Endodermal cell (in vitro differentiated cells): ENCODE data around the gene CALML6. TPM values are rescaled to one million over a fixed set of nuclear protein-coding genes. Genes with fewer than 3 reads are reported as not detected.

Experiments
- DNase-seq: peaks from one replicate; pipeline ENCODE4 v3.0.0-alpha.2; 2017
- H3K27ac ChIP-seq: 2 replicates; pipeline ENCODE4 v1.5.1; 2013; ENCODE audit warnings: mild to moderate bottlenecking, low read depth, low read length, moderate library complexity
- H3K27me3 ChIP-seq: 2 replicates; pipeline ENCODE4 v1.6.1; 2013; ENCODE audit warnings: mild to moderate bottlenecking, low read length, moderate library complexity; ENCODE audit not compliant: insufficient read depth, control insufficient read depth, poor library complexity, severe bottlenecking
- H3K36me3 ChIP-seq: 2 replicates; pipeline ENCODE4 v1.7.0; 2013; ENCODE audit warnings: mild to moderate bottlenecking, low read length, moderate library complexity; ENCODE audit not compliant: control insufficient read depth, insufficient read depth
- H3K4me1 ChIP-seq: one replicate; pipeline ENCODE4 v1.7.0; 2013; ENCODE audit warnings: low read length; ENCODE audit not compliant: control insufficient read depth, insufficient read depth
- H3K4me3 ChIP-seq: 2 replicates; pipeline ENCODE4 v1.5.1; 2013; ENCODE audit warnings: mild to moderate bottlenecking, low read length, moderate library complexity
- H3K9ac ChIP-seq: 2 replicates; pipeline ENCODE4 v1.6.1; 2013; ENCODE audit warnings: mild to moderate bottlenecking, low read length, moderate library complexity; ENCODE audit not compliant: poor library complexity, severe bottlenecking; ENCODE audit errors: extremely low read depth
- H3K9me3 ChIP-seq: 2 replicates; pipeline ENCODE4 v1.6.1; 2013; ENCODE audit warnings: mild to moderate bottlenecking, low read length, moderate library complexity; ENCODE audit not compliant: control insufficient read depth
- H3K27ac Mint-ChIP-seq: 2 replicates; pipeline ENCODE4 v1.8.0; 2020; ENCODE audit warnings: mixed read lengths
- H3K27me3 Mint-ChIP-seq: 2 replicates; pipeline ENCODE4 v1.8.0; 2021; ENCODE audit warnings: mild to moderate bottlenecking, mixed read lengths; ENCODE audit not compliant: insufficient read depth
- H3K36me3 Mint-ChIP-seq: 2 replicates; pipeline ENCODE4 v1.8.0; 2020; ENCODE audit warnings: low read depth, mixed read lengths
- H3K4me1 Mint-ChIP-seq: 2 replicates; pipeline ENCODE4 v1.8.0; 2020; ENCODE audit warnings: mixed read lengths
- H3K4me3 Mint-ChIP-seq: 2 replicates; pipeline ENCODE4 v1.8.0; 2020; ENCODE audit warnings: mild to moderate bottlenecking, moderate library complexity, mixed read lengths
- H3K9me3 Mint-ChIP-seq: 2 replicates; pipeline ENCODE4 v1.8.0; 2020; ENCODE audit warnings: mild to moderate bottlenecking, mixed read lengths
- WGBS, 2 experiments: methylation state at CpG; one replicate each; pipeline versions ENCODE4 v1.1.5 to v1.1.7; 2013; ENCODE audit warnings: missing lambda C conversion rate in 2 of 2, mixed read lengths in 1 of 2; ENCODE audit not compliant: insufficient coverage in 1 of 2, insufficient read length in 1 of 2; 5-methylcytosine and 5-hydroxymethylcytosine counted together
- total RNA-seq, 2 donors: library from RNA; stranded (reverse); fragmentation: NEBNext Ultra II Directional in 1 of 2; extraction: Animal tissue kit (Norgen Biotek cat#: 25700) in 1 of 2; gene quantifications; 2 replicates in 1 of 2; 3 replicates in 1 of 2; pipeline ENCODE4 v1.2.1, GENCODE V29; 2021
- TF ChIP-seq, protein P1 (sequence below): fragments of 200-600 bp; sonication (generic); conservative IDR thresholded peaks from 2 replicates; pipeline ENCODE4 v1.5.0; 2021; ENCODE audit warnings: antibody characterized with exemption, mild to moderate bottlenecking

Gene CALML6
- total RNA-seq, 2 donors from 2014 or later: 0.89 to 1.4 TPM

DNA sequence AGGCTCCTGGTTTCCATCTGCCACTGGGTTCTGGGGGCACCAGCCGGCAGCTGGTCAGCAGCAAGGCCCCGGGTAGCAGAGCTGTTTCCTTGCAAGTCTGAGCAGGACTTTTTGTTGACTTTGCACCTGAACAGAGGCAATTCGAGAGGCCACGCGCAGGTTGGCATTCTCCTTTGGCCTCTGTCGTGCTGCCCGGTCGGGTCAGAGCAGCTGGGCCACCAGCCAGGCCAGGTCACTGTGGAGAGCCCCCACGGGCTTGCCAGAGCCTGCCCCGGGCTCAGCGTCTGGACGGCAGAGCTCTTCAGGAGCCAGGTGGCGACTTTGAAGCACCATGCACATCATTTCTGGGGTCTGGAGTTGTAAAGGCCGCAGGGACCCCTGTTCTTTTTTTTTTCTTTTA lies 32.4 kb downstream of the CALML6 start:
- 85% methylated on average over 13 to 14 of the region's 14 CpGs for WGBS, 2 experiments
- peaks cover 2% of the 10 kb centered on the region for H3K4me1 Mint-ChIP-seq
- no peak for DNase-seq

DNA sequence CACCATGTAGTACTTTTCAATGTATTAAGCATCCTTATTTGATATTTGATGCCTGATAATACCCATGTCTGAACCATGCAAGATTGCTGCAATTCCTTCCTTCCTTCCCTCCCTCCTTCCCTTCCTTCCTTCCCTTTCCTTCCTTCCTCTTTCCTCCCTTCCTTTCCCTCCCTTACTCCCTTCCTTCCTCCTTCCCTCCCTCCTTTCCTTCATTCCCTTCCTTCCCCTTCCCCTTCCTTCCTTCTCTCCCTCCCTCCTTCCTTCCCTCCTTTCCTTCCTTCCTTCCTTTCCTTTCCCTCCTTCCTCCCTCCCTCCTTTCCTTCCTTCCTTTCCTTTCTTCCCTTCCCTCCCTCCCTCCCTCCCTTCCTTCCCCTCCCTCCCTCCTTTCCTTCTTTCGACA lies 33.7 kb downstream of the CALML6 start:
- no peak overlapping the region for H3K4me3 ChIP-seq
- H3K27ac Mint-ChIP-seq: no peak overlapping the region
- H3K9me3 ChIP-seq: no peaks in the 10 kb centered on the region
- no peaks in the 10 kb centered on the region for H3K36me3 ChIP-seq
- 63% methylated on average over 1 of the region's 1 CpG; no CpG with 5 or more reads in 1 of the 2 experiments for WGBS, 2 experiments
- H3K9me3 Mint-ChIP-seq: peaks cover 4% of the 10 kb centered on the region
- no peak overlapping the region for H3K4me3 Mint-ChIP-seq
- peaks cover 2% of the 10 kb centered on the region for H3K4me1 Mint-ChIP-seq
- H3K9ac ChIP-seq: no peak overlapping the region
- H3K4me1 ChIP-seq: no peaks in the 10 kb centered on the region
- H3K27ac ChIP-seq: no peak overlapping the region
- H3K27me3 Mint-ChIP-seq: peaks cover 2% of the 10 kb centered on the region
- TF ChIP-seq, protein P1, sequence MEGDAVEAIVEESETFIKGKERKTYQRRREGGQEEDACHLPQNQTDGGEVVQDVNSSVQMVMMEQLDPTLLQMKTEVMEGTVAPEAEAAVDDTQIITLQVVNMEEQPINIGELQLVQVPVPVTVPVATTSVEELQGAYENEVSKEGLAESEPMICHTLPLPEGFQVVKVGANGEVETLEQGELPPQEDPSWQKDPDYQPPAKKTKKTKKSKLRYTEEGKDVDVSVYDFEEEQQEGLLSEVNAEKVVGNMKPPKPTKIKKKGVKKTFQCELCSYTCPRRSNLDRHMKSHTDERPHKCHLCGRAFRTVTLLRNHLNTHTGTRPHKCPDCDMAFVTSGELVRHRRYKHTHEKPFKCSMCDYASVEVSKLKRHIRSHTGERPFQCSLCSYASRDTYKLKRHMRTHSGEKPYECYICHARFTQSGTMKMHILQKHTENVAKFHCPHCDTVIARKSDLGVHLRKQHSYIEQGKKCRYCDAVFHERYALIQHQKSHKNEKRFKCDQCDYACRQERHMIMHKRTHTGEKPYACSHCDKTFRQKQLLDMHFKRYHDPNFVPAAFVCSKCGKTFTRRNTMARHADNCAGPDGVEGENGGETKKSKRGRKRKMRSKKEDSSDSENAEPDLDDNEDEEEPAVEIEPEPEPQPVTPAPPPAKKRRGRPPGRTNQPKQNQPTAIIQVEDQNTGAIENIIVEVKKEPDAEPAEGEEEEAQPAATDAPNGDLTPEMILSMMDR: no peak
- DNase-seq: no peak
- H3K27me3 ChIP-seq: no peaks in the 10 kb centered on the region
- no peaks in the 10 kb centered on the region for H3K36me3 Mint-ChIP-seq

More for the DNA sequence above, 32.4 kb downstream of the CALML6 start:
- Mint-ChIP-seq H3K4me3 (no peak overlapping the region), H3K36me3 (no peaks in the 10 kb centered on the region), H3K27me3 (peaks cover 2% of the 10 kb centered on the region), H3K9me3 (peaks cover 4% of the 10 kb centered on the region), H3K27ac (no peak overlapping the region)
- no peaks in the 10 kb centered on the region for H3K9me3 ChIP-seq
- H3K36me3 ChIP-seq: no peaks in the 10 kb centered on the region
- H3K4me1 ChIP-seq: no peaks in the 10 kb centered on the region
- TF ChIP-seq, protein P1: no peak
- H3K27ac ChIP-seq: no peak overlapping the region
- no peaks in the 10 kb centered on the region for H3K27me3 ChIP-seq
- no peak overlapping the region for H3K9ac ChIP-seq
- H3K4me3 ChIP-seq: no peak overlapping the region

DNA sequence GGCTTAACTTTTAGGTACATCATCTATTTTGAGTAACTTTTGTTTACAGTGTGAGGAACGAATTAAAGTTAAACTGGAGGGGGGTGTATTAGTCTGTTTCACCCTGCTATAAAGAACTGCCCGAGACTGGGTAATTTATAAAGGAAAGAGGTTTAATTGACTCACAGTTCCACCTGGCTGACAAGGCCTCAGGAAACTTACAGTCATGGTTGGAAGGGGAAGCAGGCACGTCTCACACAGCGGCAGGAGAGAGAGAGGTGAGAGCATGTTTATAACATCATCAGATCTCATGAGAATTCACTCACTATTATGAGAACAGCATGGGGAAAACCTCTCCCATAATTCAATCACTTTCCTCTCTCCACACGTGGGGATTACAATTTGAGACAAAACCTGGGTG lies 35.9 kb downstream of the CALML6 start:
- Histone ChIP-seq H3K4me3 (no peak overlapping the region), H3K9ac (no peak overlapping the region), H3K9me3 (no peaks in the 10 kb centered on the region), H3K36me3 (no peaks in the 10 kb centered on the region), H3K27ac (no peak overlapping the region), H3K4me1 (no peaks in the 10 kb centered on the region), H3K27me3 (no peaks in the 10 kb centered on the region)
- peaks cover 6% of the 10 kb centered on the region for H3K9me3 Mint-ChIP-seq
- H3K4me3 Mint-ChIP-seq: no peak overlapping the region
- no peak overlapping the region for H3K27ac Mint-ChIP-seq
- no peaks in the 10 kb centered on the region for H3K36me3 Mint-ChIP-seq
- DNase-seq: no peak
- no peaks in the 10 kb centered on the region for H3K4me1 Mint-ChIP-seq
- WGBS, 2 experiments: 79 to 86% methylated on average over 2 to 5 of the region's 5 CpGs
- no peaks in the 10 kb centered on the region for H3K27me3 Mint-ChIP-seq
- TF ChIP-seq, protein P1: no peak
